GM11168 (cell line): ENCODE measurements around the gene STAT5A.
"Not testable (repeated sequence)": the region's sequence is repeated elsewhere in the genome, so short reads cannot be mapped to it uniquely, and the experiment has no call there.

Source experiments
- in situ Hi-C: fragments of 300-500 bp; cut with MboI; formaldehyde crosslinking; loops from one replicate; pipeline ENCODE4 v1.12.0; 2022; ENCODE audit warnings: low sequenced_read_pairs; ENCODE audit not compliant: unreplicated experiment

The STAT5A gene

GRCh38 chr17:42305031-42305330, 16.7 kb downstream of the STAT5A start:
- in situ Hi-C loops = not testable (repeated sequence)

GRCh38 chr17:42305543-42306384, 17.5 kb downstream of the STAT5A start:
- in situ Hi-C loops = no loop called here

GRCh38 chr17:42306385-42306667, 18.0 kb downstream of the STAT5A start:
- in situ Hi-C loops = no loop called here

- in situ Hi-C loops = no loop called here
Measured at GRCh38 chr17:42307362-42307927, 19.1 kb downstream of the STAT5A start.

DNA sequence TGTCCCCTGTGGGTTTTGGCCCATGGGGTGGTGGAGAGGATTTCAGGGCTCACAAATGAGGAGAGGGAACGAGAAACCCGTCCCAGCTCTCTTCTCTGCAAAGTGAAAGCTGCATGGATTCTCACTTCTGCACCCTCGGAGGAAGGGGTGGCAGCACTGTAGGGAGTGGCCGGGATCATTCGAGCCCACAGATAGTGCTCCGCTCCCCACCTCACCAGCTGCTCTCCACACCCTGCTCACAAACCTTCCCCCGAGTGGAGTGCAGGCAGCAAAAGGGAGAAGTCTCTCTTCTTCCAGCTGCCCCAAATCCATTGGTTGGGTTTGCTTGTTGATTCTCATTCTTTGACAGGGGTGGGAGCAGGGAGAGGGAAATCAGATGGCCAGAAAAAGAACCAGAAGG, 20.1 kb downstream of the STAT5A start:
- in situ Hi-C loops = no loop called here

DNA sequence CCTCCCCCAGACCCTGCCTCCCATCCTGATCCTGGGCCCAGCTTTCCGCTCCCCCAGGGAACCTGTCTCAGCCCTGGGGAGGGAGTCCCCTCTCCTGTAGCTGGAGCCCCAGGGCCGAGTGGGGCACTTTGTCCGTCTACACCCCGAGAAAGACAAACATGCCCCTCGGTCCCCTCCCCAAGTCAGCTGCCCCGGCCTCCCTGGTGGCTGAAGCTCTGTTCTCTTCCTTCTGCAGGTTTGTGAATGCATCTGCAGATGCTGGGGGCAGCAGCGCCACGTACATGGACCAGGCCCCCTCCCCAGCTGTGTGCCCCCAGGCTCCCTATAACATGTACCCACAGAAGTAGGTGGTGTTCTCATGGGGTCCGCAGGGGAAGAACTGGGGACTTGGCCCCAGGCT, 20.8 kb downstream of the STAT5A start:
- in situ Hi-C loops = no loop called here

- in situ Hi-C loops = loop anchor here (10.0 kb wide), 1 partner anchor 215 kb away; no protein-coding TSS in a partner anchor
Measured at GRCh38 chr17:42309986-42310786, 21.9 kb downstream of the STAT5A start.

- in situ Hi-C loops = loop anchor here (10.0 kb wide), 1 partner anchor 214 kb away; no protein-coding TSS in a partner anchor
Measured at GRCh38 chr17:42310787-42311215, 22.5 kb downstream of the STAT5A start.

- in situ Hi-C loops = loop anchor here (10.0 kb wide), 1 partner anchor 213 kb away; no protein-coding TSS in a partner anchor
Measured at GRCh38 chr17:42311240-42312034, 23.1 kb downstream of the STAT5A start.

DNA sequence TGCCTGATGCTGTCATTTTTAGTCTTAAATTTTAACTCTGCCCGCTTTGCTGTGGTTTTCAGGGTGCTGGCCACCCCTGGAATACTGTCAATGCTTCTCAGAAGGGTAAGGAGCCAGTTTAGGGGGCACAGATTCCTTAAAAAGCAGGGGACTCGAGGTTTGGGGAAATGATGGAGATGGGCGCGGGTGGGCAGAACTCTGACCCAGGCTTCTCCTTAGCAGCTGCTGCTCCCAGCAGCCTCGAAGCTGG, 23.7 kb downstream of the STAT5A start:
- in situ Hi-C loops = loop anchor here (10.0 kb wide), 1 partner anchor 213 kb away; no protein-coding TSS in a partner anchor

DNA sequence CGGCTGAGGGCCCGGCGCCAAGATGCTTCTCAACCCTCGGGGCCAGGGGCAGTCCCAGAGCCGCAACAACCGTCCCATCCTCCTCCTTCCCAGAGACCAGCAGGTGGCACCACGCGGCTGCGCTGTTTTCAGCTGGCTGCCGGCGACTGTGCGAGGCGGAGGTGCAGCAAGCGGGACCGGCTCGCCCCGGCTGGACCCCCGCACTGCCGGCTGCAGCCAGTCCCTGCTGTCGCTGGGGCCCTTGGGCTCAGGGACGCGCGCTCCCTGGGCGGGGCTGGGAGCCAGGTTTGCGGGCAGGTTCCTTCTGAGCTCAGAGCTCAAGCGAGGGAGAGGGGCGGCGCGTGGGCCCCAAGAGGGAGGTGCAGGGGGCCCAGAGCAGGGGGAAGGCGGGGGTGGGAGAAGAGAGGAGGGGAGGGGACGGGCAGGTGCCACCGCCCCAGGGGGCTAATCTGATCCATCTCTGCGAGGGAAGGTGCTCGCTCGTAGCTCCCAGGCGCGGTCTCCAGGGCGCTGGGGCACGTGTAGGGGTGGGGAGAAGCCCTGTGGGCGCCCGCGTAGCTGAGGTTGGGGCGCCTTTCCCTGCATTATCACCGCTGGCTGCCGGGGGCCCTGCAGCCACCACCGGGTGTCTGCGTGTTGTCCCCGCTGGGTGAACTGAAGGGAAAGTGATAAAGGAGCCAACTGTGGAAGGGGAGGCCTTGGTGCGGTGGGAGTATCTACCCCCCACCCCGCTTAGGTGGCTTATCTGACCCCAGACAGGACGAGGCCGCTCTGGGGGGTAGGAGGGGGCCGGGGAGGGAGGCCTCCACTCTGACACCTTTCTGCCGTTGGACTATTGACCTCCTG, 24.2 kb downstream of the STAT5A start:
- in situ Hi-C loops = loop anchor here (10.0 kb wide), 1 partner anchor 212 kb away; no protein-coding TSS in a partner anchor

DNA sequence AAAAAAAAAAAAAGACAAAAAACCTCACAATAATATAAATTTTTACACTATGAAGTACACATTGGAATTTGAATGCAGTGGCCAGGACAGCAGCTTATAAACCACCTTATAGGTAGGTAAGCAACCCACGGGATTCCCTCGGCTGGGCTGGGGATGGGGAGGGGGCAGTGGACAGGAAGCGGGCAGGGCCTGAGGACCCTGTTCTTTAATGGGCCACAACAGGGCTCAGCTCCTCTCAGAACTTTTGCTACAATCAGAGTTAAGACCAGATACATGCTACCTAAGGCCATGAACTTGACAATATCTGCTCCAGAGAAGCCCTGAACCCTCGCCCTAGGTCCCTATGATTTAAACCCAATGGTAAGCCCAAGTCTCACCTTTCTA, 25.1 kb downstream of the STAT5A start:
- in situ Hi-C loops = loop anchor here (10.0 kb wide), 1 partner anchor 211 kb away; no protein-coding TSS in a partner anchor

GRCh38 chr17:42313773-42314566, 25.7 kb downstream of the STAT5A start:
- in situ Hi-C loops = loop anchor here (10.0 kb wide), 1 partner anchor 211 kb away; no protein-coding TSS in a partner anchor

DNA sequence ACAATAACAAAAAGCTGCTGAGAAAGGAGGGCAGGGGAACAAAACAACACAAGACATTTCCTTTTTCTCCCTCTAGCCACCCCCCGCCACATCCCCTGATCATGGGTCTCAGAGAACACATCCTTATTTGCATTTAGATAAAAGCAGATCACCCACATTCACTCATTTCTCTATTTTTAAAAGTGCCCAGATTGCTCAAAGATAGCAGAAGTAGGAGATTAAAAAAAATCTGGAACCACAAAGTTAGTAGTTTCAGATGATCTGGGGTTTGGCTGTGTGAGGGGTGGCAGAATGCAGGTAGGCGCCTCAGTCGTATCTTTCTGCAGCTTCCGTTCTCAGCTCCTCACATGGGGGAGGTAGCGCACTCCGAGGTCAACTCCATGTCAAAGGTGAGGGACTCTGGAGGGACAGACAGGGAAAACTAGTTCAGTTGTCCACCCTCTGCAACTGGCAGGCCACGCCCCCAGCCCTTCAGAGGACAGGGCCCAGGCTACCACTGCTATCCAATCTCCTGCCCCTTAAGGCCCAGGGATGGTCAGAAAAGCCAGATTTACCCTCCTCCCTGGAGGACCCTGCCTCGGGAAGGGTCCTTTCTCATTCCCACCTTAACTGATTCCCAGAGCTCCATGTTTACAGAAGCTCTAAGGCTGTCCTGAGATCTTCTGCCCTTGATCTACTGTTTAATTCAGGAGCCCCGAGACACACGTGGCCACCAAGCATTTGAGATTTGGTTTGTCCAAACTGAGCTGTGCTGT, 27.3 kb downstream of the STAT5A start:
- in situ Hi-C loops = loop anchor here (10.0 kb wide), 1 partner anchor 209 kb away; no protein-coding TSS in a partner anchor

DNA sequence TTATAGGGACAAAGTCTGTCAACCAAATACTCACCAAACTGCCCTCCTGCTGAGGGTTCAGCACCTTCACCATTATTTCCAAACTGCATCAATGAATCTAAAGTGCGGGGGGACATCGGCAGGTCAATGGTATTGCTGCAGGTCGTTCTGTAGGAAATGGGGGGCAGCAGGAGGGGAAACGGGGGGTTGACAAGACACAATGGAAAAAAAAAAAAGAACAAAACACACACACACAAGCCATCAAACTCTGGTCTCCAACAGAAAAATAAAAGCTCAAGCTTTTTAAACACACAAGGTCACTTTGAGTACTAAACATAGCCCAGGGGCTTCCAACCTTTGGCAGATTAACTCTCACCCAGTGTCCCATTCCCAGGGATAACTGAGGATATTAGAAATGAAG, 28.5 kb downstream of the STAT5A start:
- in situ Hi-C loops = loop anchor here (10.0 kb wide), 1 partner anchor 208 kb away; no protein-coding TSS in a partner anchor

DNA sequence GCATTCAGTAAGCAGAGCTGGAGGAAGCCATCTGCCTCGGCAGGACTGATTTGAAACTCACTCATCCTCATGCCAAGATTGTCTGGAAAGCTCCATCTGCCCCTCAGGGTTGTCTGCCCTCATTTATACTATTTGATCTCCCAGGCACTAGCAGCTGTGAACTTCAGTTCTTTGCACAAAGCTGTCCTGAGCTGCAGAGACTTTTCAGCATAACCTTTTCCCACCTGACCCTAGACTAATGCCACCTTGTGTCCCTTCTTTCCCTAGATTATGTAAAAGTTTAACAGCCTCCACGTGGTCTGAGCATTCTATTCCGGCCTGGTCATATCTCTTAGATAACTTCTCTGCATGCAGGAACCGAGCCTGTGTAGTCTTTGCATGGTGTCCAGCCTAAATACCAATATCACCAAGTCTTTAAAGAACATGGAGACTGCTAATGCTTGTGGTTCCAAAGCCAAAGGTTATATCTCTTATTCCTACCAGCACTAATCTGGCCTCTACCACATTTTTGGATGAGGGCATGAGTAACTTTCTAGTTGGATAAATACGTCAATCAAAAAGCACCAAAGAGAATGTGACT, 29.1 kb downstream of the STAT5A start:
- in situ Hi-C loops = loop anchor here (10.0 kb wide), 1 partner anchor 207 kb away; no protein-coding TSS in a partner anchor

- in situ Hi-C loops = loop anchor here (10.0 kb wide), 1 partner anchor 207 kb away; no protein-coding TSS in a partner anchor
Measured at GRCh38 chr17:42317967-42318366, 29.7 kb downstream of the STAT5A start.
